ENCODE results near the gene CBL. TPM values are rescaled to one million over a fixed set of nuclear protein-coding genes. Genes with fewer than 3 reads are reported as not detected.

Gene CBL
- total RNA-seq, 4 donors from 2014 or later = 10.0 to 39.9 (median 13.0) TPM

- H3K9me3 ChIP-seq = no peaks in the 10 kb centered on the region
- no peak within 1 kb of the TSS for H3K27ac ChIP-seq
- TF ChIP-seq POLR2A (IDR thresholded peaks at IDR 0.05) = no peak
- no peak for TF ChIP-seq CTCF (IDR thresholded peaks at IDR 0.05)
- no peak for DNase-seq
- no peak within 1 kb of the TSS for H3K4me3 ChIP-seq
- H3K4me1 ChIP-seq = peaks cover 0 to 2% of the 10 kb centered on the region in 2 donors
- H3K27me3 ChIP-seq = no peaks in the 10 kb centered on the region
- intact Hi-C loops (cut with DNase I; ENCODE audit: low total_unique reads) = no loop called here
- no peaks in the 10 kb centered on the region for H3K36me3 ChIP-seq
These were observed 140.5 kb downstream of the CBL start, which contains the start of gene MFRP for GRCh38 chr11:119346605-119347004. MFRP (minus strand) TSS chr11:119346705; CDS start chr11:119346513, 192 bp downstream.

- TF ChIP-seq CTCF (IDR thresholded peaks at IDR 0.05) (no peak), POLR2A (IDR thresholded peaks at IDR 0.05) (no peak)
- Histone ChIP-seq H3K4me3 (no peak overlapping the region), H3K36me3 (no peaks in the 10 kb centered on the region), H3K4me1 (no peaks in the 10 kb centered on the region), H3K9me3 (no peaks in the 10 kb centered on the region), H3K27ac (no peak overlapping the region), H3K27me3 (no peaks in the 10 kb centered on the region)
- intact Hi-C loops (cut with DNase I; ENCODE audit: low total_unique reads) = no loop called here
- no peak for DNase-seq
These were observed 141.1 kb downstream of the CBL start for GRCh38 chr11:119347242-119347641.

GRCh38 chr11:119347940-119348605, 141.9 kb downstream of the CBL start:
- no peaks in the 10 kb centered on the region for H3K9me3 ChIP-seq

GRCh38 chr11:119350302-119350701, 144.2 kb downstream of the CBL start:
- Histone ChIP-seq H3K27ac (no peak overlapping the region), H3K4me1 (no peaks in the 10 kb centered on the region), H3K36me3 (no peaks in the 10 kb centered on the region), H3K4me3 (no peak overlapping the region), H3K27me3 (no peaks in the 10 kb centered on the region), H3K9me3 (no peaks in the 10 kb centered on the region)
- TF ChIP-seq POLR2A (IDR thresholded peaks at IDR 0.05) (no peak), CTCF (IDR thresholded peaks at IDR 0.05) (no peak)
- DNase-seq = no peak
- intact Hi-C loops (cut with DNase I; ENCODE audit: low total_unique reads) = loop anchor here (10.0 kb wide), 1 partner anchor 124 kb away; no protein-coding TSS in a partner anchor

More at GRCh38 chr11:119347940-119348605, 141.9 kb downstream of the CBL start:
- TF ChIP-seq CTCF (IDR thresholded peaks at IDR 0.05) (no peak), POLR2A (IDR thresholded peaks at IDR 0.05) (no peak)
- intact Hi-C loops (cut with DNase I; ENCODE audit: low total_unique reads) = no loop called here
- no peak for DNase-seq
- Histone ChIP-seq H3K27me3 (no peaks in the 10 kb centered on the region), H3K27ac (no peak overlapping the region), H3K4me3 (no peak overlapping the region), H3K4me1 (no peaks in the 10 kb centered on the region), H3K36me3 (no peaks in the 10 kb centered on the region)

DNA sequence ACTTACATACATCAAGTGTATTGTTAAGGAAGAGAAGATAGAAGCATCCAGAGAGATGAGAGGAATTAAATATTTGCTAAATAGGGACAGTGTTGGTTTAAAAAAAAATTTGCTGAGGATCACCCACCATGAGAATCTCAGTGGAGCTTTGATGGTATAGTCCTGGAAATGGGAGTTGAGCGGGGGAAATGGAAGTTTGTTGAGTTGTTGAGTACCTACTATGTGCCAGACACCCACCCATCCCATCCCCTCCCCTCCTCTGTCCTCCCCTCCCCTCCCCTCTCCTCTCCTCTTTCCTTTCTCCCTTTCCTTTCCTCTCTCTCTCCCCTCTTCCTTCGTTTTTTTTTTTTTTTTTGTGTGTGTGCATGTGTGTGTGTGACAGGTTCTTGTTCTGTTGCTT, 145.1 kb downstream of the CBL start:
- H3K27me3 ChIP-seq = no peaks in the 10 kb centered on the region
- H3K36me3 ChIP-seq = no peaks in the 10 kb centered on the region
- H3K4me1 ChIP-seq = no peaks in the 10 kb centered on the region
- no peak for TF ChIP-seq CTCF (IDR thresholded peaks at IDR 0.05)
- TF ChIP-seq POLR2A (IDR thresholded peaks at IDR 0.05) = no peak
- H3K27ac ChIP-seq = no peak overlapping the region
- H3K9me3 ChIP-seq = no peaks in the 10 kb centered on the region
- H3K4me3 ChIP-seq = no peak overlapping the region
- intact Hi-C loops (cut with DNase I; ENCODE audit: low total_unique reads) = loop anchor here (10.0 kb wide), 1 partner anchor 124 kb away; no protein-coding TSS in a partner anchor
- no peak for DNase-seq
